CMK (cell line): ENCODE measurements around the gene BRME1.

Experiments
- DNase-seq: peaks from one replicate; pipeline ENCODE4 v3.0.0-alpha.2; 2010; ENCODE audit warnings: low read depth

BRME1 gene

DNA sequence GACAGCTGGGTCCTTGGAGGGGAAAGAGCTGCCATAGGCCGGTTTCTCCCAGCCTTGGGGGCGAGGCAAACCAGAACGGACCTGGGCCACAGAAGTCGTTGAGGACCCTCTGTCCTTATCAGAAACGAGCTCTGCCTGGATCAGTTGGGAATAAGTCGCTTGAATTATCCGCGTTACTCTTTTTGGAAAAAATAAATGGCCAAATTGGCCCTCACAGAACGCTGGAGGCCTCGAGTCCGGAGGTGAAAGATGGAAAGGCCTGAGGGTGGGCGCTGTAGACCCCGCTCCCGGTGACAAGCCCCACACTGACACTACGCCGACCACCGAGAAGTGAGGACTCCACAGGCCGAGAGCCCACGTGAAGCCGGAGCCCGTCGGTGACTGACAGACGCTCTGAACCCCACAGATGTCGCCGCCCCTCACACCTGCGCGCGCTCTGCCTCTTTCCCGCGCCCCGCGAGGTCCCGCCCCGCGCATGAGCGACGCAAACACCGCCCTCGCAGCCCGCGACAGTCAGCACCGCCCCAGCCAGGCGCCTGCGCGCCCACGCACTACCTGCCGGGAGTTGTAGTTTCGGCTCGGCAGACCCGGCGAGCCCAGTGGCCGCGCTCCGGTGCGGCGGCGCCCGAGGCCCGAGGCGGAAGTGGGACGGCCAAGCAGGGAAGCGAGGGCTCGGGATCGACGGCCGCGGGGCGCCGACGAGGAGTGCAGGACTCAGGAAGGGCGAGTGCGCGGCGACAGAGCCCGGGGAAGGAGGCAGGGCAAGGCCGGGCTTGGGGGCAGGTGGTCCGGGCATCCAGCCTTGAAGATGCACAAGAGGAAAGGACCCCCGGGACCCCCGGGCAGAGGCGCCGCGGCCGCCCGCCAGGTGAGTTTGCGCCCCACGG lies at the start of gene BRME1, which contains the start of gene CC2D1A:
BRME1 (minus strand) TSS at position 484 of the 887 bp plus-strand sequence. CDS start 1,225 bp downstream, outside the sequence.
CC2D1A (plus strand) TSS at position 568 of the 887 bp plus-strand sequence; CDS start at position 809, 241 bp downstream.
- DNase-seq, result peak; percentile 81

DNA sequence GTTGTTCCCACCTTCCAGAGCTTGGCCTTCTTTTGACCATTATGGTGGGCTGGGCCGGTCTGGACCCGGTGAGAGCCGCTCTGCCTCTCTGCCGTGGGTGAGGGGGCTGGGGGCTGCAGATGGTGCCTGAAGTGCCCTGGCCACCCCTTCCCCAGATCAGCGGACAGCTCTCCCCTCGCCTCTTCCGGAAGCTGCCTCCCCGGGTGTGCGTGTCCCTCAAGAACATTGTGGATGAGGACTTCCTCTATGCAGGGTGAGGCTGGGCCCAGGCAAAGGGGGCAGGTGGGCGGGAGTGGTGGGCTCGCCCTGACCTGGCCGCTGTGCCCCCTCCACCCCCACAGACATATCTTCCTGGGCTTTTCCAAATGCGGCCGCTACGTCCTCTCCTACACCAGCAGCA lies 48.3 kb upstream of the BRME1 start:
- no peak for DNase-seq

DNA sequence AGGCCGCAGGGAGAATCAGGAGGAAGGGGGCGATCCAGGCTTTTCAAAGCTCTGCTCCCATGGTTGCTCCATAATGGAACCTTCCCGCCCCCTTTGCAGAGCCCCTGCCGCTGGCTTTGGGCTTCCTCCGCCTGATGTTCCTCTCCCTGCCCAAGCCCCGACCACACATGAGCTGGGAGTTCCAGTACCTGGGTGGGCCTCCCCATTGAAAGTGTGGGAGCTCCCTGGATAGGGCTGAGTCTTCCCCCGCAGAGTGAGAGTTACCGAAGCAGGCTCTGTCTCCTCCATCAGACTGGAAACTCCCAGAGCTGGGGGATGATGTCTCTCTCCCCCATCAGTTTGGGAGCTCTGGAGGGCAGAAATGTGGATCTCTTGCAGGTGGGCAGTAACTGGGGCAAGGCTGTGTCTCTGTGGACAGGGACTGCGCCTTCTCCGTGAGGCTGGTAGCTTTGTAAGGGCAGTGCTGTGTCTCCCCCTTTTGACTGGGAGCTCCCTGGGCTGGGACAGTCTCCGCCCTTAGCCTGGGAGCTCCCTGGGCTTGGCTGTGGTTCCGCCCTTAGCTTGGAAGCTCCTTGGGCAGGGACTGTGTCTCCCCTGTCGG lies 47.1 kb upstream of the BRME1 start:
- no peak for DNase-seq

DNA sequence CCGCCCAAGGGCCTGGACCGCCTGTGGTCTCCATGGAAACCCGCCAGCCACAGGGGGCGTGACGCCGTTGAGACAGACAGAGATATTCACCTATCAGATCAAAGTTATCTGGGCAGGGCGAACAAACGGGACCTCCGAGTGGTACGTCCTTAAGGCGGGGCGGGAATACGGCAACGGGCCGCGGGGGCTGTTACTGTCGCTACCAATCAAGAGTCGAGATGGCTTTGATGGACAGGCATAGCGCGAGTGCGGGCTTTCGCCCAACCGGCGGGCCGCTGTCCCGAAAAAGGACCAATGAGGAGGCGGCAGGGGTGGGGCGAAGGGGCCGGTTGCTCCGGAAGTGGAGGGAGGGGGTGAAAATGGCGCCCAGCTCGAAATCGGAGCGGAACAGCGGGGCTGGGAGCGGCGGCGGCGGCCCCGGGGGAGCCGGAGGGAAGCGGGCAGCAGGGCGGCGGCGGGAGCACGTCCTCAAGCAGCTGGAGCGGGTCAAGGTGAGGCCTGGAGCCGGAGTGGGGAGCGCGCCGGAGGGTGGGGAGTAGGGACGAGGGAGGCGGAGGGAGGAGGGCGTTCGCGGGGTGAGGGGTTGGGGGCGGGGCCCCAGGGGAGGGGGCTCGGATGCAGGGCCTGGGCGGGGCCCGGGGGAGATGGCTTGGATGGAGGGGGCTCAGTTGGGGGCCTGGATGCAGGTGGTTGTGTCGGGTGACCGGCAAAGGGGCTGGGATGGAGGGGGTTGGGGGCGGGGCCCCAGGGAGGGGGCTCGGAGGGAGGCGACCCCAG lies 46.4 kb upstream of the BRME1 start, which contains the start of gene DCAF15:
DCAF15 (plus strand) TSS at position 356 of the 777 bp plus-strand sequence; CDS start at position 360, 4 bp downstream.
- peak; percentile 99 for DNase-seq

DNA sequence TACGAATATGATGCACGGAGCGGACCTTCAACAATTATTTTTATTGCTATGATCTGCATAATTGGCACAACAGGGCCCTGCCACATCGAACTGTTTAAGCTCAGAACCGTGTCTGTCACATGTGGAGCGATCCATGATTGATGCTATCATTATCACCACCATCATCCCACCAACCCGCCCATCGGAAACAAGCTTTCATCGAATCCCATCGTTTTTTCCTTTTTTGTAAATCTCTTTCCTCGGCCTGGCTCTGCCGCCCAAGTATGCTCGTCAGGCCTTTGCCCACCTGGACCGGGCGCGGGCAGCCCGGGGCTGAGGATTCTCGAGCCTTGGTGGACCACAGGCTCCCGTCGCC lies 45.9 kb upstream of the BRME1 start:
- DNase-seq, result no peak

GRCh38 chr19:13951043-13951442 lies 45.1 kb upstream of the BRME1 start:
- no peak for DNase-seq

- DNase-seq, result no peak
Measured at GRCh38 chr19:13946414-13946813, 40.5 kb upstream of the BRME1 start.

DNA sequence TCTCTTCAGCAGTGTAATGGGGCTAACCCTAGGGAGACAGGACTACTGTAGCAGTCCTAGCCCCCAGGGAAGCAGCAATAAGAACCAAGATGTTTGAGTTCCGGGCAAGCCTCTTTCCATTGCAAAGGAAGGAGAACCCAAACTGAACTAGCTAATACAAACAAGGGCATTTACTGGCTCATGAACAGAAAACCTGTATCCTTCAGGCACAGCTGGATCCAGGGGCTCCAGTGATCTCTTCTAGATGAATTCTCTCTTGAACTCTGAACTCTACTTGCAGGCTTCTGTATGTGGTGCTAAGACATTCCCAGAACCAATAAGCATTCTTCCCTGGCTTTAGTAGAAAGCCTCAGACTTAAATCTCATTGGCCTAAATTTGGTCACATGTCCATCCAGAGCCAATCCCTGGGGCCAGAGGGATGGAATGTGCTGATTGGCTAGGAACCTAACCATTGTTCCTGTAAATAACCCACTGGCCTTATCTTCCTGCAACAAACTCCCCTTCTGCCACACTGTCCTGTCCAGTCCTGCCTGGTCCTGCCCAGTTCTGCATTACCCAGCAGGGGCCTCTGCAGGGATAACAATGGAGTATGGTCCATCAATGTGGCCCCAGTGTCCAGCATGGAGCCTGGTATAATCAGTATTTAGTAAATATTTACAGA lies 36.2 kb upstream of the BRME1 start:
- DNase-seq, result no peak

DNA sequence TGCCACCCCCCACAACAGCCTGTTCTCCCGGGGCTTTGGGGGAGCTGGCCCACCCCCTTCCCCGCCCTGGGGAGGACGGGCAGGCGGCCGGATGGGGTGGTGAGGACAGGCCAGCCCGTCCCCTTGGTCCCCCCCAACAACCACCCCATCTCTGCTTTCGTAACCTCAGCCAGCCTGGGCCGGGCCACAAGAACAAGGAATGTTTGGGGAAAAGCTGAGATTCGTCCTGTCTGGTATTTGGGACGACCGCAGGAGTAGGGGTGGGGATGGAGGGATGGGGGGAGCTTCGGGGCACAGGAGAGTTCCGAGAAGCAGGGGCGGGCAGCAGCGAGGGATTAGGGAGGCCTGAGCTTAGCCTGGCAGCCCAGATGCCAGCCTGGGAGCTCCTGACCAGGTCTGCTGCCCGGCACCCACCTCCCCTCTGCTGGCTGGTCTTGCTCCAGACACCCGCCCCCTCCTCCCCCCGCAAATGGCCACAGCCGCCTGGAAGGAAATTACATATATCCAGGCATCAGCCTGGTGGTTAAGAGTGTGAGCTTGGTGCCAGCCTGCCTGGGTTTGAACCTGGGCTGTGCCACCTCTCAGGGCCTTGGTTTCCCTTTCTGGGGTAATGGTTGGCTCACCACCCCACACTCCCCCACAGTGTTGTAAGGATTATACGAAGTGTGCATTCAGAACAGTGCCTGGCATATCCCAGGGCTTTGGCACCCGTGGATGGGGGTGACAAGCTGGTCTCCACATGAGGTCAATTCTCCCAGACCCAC lies 32.6 kb upstream of the BRME1 start, which contains the start of gene PODNL1:
PODNL1 (minus strand) TSS at position 117 of the 764 bp plus-strand sequence. CDS start 236 bp downstream, outside the sequence.
- no peak for DNase-seq

DNA sequence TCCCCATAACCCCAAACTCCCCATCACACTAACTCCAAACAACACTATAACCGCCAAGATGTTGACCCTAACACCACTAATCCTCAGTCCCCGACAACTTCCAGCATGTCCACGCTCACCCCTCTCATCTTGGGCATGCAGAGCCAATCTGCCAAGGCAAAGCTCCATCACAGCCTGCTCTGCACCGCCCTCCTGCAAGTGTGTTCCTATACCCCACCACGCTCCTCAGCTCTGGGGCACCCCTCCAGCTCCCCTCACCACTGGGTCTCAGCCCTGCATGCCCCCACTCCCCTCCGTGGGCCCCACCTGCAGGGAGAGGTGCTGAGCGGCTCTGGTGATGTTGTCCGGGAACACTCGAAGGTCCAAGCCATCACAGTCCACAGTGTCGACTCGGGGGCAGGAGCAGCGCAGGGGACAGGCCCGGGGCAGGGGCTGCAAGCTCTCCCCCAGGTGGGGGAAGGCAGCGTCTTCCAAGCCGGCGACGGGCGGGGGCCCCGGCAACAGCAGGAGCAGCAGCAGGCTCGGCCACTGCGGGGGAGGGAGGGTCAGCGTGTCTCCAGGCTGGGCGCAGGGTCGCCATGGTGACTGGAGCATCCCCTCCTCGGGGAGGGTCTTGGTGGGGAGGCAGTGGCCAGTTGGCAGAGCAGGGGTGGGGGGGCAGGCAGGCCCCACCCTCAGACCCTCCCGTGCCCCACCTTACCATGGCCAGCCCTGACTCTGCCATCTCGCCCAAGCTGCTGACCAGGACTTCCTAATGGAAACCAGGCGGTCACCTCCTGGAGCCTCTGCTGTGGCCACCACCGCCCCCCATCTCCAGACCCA lies 31.8 kb upstream of the BRME1 start:
- DNase-seq, result no peak

DNA sequence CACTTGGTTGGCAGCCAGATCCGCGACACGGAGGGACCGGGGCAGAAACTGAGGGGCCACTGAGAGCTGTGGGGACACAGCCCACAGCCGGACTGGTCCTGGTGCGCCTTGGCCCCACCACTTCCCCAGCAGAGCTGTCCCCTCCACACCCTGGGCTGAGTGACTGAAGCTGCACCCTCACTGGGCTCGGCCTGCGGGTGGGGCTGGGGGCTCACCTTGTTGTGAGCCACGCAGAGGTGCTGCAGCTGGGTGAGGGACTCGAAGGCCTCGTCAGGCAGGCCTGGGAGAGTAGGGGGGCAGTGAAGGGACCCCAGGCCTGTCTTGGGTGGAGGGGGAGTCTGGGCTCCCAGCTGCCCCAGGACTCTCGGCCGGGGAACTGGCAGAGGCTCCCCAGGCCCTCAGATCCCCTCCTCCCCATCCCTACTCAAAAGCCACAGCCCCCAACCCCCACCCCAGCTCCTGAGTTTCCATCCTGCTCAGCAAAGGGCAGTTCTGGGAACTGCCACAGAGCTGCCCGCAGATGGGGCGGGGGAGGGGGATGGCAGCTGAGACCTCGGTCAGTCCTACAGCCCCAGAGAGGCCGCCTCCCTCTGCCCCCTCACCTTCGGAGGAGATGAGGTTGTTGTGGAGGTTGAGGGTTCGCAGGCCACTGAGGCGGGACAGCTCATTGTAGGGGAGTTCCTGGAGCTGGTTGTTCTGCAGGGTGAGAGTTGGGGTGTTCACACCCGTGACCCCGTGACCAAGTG lies 30.0 kb upstream of the BRME1 start:
- peak; percentile 83 for DNase-seq

DNA sequence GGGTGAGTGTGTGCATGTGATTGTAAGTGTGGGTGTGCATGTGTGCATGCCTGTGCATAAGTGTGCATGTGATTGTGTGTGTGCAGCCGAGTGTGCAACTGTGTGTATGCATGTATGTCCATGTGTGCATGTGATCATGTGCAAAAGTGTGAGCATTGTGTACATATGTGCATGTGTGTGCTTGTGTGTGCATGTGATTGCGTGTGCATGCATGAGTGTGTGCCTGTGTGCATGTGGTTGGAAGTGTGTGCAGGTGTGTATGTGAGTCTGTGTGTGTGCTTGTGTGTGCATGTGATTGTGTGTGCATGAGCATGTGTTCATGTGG lies 28.8 kb upstream of the BRME1 start:
- no peak for DNase-seq

GRCh38 chr19:13932911-13933393 lies 27.0 kb upstream of the BRME1 start:
- no peak for DNase-seq

- DNase-seq, result no peak
Measured at GRCh38 chr19:13932149-13932637, 26.3 kb upstream of the BRME1 start.

DNA sequence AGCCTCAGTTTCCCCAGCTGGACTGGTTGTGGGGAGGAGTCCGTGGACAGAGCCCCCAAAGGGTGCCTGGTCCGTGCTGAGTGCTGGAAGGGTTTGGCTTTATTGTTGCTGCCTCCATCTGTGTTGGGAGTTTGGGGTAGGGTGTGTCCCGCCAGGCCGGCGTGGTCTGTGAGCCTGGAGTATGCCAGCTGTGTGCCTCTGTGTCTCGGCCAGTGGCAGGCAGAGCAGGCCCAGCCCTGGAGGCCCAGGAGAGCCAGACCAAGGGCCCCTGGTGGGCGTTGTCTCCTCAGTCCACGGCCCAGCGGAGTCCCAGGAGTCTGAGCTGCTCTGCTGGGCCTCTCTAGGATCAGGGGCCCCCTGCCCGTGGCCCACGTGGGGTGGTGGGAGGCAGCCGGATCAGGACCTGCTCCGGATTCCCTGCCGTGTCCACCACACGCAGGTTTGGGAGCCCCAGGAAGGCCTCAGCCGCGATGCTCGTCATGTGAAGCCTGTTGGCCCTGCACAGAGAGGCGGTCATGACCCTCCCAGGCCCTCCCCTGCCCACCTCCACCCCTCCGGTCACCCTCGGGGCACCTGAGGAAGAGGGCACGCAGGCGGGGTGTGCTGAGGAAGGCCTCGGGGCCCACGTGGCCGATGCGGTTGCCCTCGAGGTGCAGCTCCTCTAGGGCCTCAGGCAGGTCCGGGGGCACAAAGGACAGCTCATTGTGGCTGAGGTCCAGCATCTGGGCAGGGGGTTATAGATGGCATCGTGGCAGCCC lies 25.7 kb upstream of the BRME1 start:
- no peak for DNase-seq

DNA sequence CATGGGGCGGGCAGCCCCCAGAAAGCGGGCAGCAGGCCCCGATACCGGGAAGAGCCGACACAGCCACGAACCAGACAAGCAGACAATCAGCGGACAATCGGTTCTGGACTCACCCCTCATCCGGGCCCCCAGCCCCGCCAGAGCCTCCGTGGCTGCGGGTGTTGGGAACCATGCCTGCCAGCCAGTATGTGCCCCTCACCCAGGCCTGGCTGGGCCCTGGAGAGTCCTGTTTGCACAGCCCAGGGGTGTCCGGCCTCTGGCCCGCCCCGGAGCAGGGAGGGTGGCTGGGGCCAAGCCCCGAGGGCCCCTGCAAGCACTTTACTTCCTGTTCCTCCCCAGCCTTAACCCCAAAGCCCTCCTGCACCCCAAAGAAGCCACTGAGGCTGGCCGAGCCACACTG lies 24.5 kb upstream of the BRME1 start:
- no peak for DNase-seq

GRCh38 chr19:13929956-13930355 lies 24.0 kb upstream of the BRME1 start:
- DNase-seq, result no peak

GRCh38 chr19:13929340-13929739 lies 23.4 kb upstream of the BRME1 start:
- no peak for DNase-seq
